NK-92 (cell line): Measurements from ENCODE around the gene DOCK4.

Experiments used
- DNase-seq: peaks from one replicate; lab custom pipeline; 2025; ENCODE audit not compliant: unreplicated experiment; lab: John Stamatoyannopoulos, UW

DOCK4 gene

GRCh38 chr7:111866787-111867186, 339.4 kb downstream of the DOCK4 start:
- no peak for DNase-seq

DNA sequence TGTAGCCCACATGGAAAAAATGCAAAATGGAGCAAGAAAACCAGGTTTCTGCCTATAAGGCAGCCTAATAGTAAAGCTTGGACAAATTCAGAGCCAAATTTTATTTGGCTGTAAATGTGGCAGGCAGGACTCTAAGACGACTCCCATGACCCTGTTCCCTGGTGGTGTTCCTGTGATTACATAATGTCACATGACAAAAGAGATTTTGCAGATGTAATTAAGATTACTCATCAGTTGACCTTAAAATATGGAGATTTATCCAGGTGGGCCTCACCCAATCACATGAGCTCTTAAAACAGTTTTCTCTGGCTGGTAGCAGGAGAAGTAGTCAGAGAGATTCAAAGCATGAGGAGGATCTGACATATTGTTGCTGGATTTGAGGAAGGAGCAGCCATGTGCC, 340.8 kb downstream of the DOCK4 start:
- no peak for DNase-seq

DNA sequence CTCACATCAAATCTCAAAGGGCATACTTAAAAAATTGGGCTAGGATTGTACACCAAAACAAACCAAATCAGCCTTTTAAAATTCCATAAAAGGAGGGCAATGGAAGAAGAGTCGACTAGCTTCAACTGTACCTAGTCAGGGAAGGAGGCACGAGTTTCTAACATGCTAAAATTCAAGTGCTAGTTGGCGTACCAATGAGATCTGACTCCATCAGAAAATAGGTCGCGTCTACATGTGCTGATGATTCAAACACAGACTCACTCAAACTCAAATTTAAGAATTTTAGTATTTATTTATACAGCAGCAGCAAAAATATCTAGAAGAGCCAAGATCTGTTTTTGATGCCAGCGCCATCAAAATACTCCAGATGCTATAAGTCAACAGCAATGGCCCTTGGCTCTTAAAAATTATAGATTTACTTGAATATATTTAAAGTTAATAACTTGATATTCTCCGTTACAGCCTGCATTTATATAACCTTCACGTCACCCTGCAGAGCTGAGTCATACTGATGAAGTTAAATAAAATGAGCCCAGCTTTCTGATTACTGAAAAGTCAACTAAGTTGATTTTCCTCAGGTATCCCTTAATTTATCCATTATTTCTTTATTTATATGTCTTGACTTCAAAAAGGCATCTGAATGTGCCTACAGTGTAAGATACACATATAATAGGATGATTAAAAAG, 341.8 kb downstream of the DOCK4 start:
- no peak for DNase-seq

DNA sequence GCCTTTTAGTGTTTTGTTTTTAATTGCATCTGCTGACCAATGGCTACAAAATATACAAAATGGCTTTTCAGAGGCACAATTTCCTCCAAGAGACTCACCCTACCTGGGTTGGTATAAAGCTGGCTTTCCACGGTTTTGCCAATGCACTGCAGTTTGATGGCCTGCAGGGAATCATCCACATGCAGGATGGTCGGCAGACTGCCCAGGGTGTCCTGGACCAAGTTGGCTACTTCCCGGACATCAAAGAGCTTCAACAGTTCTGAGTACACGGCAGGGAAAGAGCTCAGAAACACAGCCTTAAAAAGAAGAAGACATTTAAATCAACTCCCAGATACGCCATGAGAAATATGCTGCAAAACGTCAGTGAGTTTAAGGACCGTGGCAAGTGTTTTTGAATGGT, 342.9 kb downstream of the DOCK4 start:
- DNase-seq = no peak

DNA sequence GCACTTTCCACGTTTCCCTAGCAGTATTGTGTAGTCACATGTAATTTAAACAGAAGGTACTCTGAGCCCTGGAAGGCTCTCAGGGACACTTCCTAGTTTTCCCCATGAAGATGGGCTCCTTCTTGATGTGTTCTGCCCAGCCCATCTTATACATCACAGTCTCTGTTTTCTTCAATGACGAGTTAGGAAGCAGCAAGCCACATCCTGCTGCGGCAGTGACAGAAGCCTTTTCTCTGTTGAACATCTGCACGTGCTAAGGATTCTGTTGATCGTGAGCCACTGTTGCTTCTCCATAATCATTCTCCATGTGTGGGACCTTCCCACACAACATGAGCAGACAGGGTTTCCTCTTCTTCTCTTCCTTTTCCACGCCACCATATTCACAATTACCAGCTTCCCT, 346.0 kb downstream of the DOCK4 start:
- no peak for DNase-seq

DNA sequence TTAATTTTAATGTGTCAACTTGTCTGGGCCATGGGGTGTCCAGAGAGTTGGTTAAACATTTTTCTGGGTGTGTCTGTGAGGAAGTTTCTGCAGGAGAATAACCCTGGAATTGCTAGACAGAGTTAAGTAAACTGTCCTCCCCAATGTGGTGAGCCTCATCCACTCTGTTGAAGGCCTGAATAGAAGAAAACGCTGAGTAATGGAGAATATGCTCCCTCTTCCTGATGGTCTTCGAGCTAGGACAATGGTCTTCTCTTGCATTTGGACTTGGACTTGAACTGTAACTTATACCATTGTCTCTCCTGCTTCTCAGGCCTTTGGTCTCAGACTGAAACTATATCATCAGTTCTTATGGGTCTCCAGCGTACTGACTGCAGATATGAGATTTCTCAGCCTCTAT, 347.9 kb downstream of the DOCK4 start:
- DNase-seq = no peak

GRCh38 chr7:111855842-111856227, 350.4 kb downstream of the DOCK4 start:
- no peak for DNase-seq

- no peak for DNase-seq
Observed at GRCh38 chr7:111855161-111855841, 350.9 kb downstream of the DOCK4 start.

DNA sequence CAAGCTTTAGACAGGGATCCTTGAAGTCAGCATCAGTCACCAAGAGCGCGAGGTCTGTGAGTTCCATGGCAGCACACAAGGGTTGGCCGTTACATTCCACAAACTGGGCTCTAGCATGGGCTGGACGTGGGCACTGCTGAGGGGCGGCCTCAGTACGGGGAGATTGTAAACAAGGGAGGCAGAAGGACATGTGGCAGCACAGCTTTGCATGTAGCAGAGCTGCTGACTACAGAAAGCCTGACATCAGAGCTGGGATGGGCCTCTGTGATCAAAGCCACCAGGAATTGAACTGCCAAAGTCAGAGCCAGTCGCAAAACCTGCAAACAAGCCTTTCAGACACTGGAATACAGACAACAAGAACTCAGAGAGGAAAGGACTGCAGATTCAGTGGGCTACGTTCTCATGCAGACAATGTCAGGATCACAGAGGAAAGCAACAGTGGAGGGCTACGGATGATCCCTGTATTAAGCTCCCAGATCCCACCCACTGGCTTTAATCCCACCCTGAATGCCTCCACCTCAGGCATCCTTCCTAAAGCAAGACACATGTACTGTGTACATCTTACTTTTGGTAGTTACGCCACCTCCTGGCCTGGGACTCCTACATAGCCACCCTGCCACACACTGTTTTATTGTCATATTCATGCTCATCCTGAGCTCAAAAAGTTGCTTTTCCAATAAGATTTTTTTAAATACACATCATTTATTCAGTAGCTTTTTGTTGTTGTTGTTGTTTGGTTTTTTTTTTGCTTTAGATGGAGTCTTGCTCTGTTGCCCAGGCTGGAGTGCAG, 352.8 kb downstream of the DOCK4 start:
- no peak for DNase-seq

DNA sequence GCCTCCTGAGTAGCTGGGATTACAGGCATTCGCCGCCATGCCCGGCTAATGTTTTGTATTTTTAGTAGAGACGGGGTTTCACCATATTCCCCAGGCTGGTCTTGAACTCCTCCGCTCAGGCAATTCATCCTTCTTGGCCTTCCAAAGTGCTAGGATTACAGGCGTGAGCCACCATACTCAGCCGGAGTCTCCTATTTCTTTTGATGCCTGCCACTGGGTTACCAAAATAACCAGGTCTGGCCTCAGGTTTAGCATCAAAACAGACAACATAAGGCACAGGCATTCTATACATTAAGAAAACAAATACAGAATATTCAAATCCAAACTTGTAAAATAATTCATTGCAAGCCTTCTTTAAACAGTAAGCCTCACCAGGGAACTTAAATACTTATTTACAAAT, 354.1 kb downstream of the DOCK4 start:
- DNase-seq = no peak

GRCh38 chr7:111846898-111847297, 359.3 kb downstream of the DOCK4 start:
- no peak for DNase-seq

DNA sequence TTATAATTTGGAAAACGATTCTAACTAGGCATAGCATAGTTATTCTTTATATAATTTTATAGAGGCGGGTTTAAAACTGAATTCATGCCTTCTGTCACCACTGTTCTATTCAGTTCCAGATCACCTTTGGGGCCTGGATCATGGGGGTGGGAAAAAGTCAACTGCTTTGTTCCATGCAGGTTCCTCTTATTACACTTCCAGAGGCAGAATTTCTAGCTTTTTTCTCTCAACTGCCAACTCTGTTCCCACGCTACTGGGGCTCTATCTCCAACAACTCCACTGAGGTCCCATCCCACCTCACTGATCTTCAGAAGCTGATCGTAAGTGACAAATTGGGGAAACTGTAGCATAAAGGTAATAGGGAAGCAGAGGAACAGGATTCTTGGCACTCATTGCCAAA, 360.3 kb downstream of the DOCK4 start:
- no peak for DNase-seq

DNA sequence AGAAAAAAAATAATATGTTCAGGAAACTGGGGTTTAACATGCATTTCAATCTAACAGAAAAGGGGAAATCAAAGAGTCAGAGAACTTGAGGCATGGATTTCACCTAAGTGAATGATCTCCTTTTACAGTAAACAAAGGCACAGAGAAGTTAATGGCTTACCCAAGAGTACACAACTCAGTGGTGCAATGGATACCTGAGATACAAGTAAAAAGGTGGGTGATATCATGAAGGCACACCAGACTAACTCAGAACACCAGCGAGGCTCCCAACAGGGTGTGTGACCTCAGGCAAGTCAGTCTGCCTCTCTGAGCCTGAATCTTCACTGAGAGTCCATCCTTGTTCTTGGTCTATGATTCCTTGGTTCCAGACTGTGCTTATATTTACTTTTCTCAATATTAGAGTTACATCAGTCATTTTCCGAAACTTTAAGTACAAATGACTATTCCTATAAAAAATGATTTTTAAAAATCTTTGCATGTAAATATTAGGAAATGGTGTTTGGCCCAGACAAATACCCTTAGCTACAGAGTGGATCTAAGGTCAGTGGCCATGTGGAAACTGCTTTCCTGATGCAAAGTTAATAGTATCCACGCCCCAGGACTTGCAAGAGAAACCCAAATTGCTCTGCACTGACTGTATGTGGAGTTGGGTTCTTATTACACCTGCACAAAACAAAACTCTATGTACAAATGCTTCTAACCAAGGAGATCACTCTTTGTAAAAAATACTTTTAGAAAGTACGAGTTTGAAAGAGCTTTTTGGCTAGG, 361.1 kb downstream of the DOCK4 start:
- DNase-seq = no peak

GRCh38 chr7:111842491-111842890, 363.7 kb downstream of the DOCK4 start:
- no peak for DNase-seq

GRCh38 chr7:111841596-111842205, 364.5 kb downstream of the DOCK4 start:
- DNase-seq = no peak

DNA sequence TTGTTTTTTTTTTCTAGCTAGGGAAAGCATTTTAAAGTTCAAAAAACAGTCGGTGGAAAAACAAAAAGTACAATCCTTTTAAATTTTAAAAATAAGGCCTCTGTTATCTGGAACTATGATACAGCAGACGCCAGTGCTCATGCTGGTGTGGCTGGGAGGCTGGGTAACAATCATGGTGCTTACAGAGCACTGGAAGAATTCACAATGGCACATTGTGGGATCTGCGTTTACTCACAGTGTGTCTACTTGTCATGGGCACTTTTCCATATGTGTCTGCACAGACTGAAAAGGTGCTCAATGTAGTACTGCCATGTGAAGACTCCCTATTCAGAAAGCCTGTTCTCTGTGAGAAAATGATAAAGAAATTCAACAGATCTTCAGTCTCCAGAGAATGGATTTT, 365.7 kb downstream of the DOCK4 start:
- DNase-seq = no peak

DNA sequence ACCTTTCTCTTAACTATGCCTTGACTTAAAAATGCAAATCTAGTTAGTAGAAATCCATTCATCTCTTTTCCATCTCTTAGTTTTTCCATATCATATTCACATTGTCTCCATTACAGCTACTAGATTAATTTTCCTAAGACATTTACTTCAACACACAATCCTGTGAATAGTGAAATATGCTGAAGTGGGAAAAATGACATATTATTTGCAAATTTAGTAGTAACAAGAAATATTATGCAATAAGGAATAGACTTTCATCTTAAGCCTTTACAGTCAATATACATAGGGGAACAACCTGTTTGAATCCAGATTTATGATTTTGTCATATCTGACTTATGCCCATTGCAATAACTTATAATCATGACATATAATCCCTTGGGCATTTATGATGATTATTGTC, 366.9 kb downstream of the DOCK4 start:
- DNase-seq = no peak

- no peak for DNase-seq
Observed at GRCh38 chr7:111836592-111836991, 369.6 kb downstream of the DOCK4 start.

DNA sequence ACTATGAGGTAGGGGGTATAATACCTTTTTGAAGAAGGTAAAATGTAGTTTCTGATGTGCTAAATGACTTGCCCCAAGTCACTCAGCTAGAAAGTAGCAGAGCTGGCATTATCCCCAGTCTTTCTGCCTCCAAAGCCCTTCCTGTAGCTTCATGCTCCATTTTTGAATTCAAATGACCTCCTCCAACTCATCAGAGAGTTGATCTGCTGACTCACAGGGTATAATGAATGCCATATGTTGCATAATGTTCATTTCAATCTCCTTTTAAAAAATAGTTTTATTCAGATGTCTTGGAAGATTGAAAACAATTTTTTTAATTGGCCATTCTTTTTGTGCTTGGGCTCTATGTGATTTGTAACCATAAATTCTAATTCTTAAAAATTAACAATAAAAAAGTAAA, 371.1 kb downstream of the DOCK4 start:
- no peak for DNase-seq

DNA sequence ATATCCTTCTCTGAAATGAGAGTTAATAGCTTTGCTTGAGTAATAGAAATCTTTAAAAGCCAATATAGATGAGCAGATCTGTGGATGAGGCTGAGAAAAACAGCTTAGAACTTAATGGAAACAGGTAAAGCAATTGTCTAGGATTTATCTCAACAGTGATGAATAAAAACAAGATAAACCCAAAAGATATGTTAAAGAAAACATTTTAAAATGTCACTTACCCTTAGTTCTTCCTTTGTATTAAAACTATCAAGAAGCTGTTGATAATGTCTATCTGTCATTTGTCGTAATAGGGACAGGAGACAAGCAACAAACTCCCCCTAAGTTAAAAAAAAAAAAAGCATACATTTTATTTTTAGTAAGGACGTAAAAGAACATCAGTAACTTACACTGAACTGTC, 371.8 kb downstream of the DOCK4 start:
- DNase-seq = no peak

- no peak for DNase-seq
Observed at GRCh38 chr7:111833466-111833865, 372.7 kb downstream of the DOCK4 start.
